GM23248 (cell line): Measurements from ENCODE around the gene TM4SF1.

Experiments used
- EZH2 ChIP-seq: fragments of 200-600 bp; sonication (generic); IDR thresholded peaks from 2 replicates; pipeline ENCODE4 v1.6.1; 2018; ENCODE audit warnings: antibody characterized with exemption, mild to moderate bottlenecking; ENCODE audit not compliant: insufficient read depth, poor library complexity, severe bottlenecking
- EZH2phosphoT487 ChIP-seq: fragments of 200-600 bp; sonication (generic); IDR thresholded peaks from 2 replicates; pipeline ENCODE4 v1.6.1; 2018; ENCODE audit warnings: antibody characterized with exemption, moderate library complexity, mild to moderate bottlenecking, low read depth; ENCODE audit not compliant: insufficient read depth

GRCh38 chr3:149364624-149365023 lies 12.8 kb downstream of the TM4SF1 start:
- no peak for TF ChIP-seq EZH2
- TF ChIP-seq EZH2phosphoT487, result no peak
